ENCODE measurements around the gene RALGPS1. TPM values are rescaled to one million over a fixed set of nuclear protein-coding genes. Genes with fewer than 3 reads are reported as not detected.

The RALGPS1 gene
- total and polyA plus RNA-seq, 2 of the 13 experiments (the other 11 are each of a cell fraction or from before 2014, with no cell fraction given), result 3.7 to 6.5 TPM

DNA sequence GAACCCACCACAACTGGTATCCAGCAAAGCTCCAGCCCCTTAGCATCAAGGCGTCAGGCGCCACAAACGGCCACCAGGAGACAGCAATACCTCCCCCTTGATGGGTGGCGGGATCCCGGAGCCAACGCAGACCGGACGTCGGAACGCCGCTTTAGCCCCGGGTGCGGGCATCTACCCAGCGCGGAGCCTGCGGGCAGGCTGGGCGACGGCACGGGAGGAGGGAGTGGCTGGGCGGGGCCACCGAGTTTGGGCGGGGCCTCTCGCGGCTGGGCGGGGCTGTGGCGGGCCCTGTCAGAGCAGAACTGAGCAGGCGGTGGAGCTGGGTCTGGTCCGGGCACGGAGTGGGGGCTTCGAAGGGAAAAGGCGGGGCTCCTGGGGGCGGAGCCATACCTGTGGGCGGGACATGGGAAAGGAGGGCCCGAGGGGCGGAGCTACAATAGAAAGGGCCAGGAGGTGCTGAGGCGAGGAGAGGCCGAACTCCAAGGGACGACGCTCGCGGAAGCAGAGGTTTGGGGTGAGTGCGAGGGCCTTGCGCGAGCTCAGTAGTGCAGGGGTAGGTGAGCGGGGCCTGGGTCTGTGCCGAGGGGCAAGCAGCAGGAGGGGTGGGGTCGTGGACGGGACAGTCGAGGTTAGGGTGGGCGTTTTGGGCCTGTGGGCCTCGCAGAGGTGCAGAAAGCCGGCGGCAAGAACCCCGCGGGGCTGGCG lies 309.7 kb downstream of the RALGPS1 start (continued):
- TF ChIP-seq, protein P1, sequence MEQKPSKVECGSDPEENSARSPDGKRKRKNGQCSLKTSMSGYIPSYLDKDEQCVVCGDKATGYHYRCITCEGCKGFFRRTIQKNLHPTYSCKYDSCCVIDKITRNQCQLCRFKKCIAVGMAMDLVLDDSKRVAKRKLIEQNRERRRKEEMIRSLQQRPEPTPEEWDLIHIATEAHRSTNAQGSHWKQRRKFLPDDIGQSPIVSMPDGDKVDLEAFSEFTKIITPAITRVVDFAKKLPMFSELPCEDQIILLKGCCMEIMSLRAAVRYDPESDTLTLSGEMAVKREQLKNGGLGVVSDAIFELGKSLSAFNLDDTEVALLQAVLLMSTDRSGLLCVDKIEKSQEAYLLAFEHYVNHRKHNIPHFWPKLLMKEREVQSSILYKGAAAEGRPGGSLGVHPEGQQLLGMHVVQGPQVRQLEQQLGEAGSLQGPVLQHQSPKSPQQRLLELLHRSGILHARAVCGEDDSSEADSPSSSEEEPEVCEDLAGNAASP (CRISPR knock-in tag; IDR thresholded peaks at IDR 0.05; ENCODE audit: borderline replicate concordance), result no peak
- TF ChIP-seq HES4 (CRISPR knock-in tag; IDR thresholded peaks at IDR 0.05; ENCODE audit: borderline replicate concordance), result no peak; the same call in 1 of the 2 replicates
- TF ChIP-seq, protein P2, sequence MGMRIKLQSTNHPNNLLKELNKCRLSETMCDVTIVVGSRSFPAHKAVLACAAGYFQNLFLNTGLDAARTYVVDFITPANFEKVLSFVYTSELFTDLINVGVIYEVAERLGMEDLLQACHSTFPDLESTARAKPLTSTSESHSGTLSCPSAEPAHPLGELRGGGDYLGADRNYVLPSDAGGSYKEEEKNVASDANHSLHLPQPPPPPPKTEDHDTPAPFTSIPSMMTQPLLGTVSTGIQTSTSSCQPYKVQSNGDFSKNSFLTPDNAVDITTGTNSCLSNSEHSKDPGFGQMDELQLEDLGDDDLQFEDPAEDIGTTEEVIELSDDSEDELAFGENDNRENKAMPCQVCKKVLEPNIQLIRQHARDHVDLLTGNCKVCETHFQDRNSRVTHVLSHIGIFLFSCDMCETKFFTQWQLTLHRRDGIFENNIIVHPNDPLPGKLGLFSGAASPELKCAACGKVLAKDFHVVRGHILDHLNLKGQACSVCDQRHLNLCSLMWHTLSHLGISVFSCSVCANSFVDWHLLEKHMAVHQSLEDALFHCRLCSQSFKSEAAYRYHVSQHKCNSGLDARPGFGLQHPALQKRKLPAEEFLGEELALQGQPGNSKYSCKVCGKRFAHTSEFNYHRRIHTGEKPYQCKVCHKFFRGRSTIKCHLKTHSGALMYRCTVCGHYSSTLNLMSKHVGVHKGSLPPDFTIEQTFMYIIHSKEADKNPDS (CRISPR knock-in tag; IDR thresholded peaks at IDR 0.05), result no peak
- TF ChIP-seq HDAC6 (IDR thresholded peaks at IDR 0.05; ENCODE audit: low read depth, low read length), result no peak
- TF ChIP-seq, protein P3, sequence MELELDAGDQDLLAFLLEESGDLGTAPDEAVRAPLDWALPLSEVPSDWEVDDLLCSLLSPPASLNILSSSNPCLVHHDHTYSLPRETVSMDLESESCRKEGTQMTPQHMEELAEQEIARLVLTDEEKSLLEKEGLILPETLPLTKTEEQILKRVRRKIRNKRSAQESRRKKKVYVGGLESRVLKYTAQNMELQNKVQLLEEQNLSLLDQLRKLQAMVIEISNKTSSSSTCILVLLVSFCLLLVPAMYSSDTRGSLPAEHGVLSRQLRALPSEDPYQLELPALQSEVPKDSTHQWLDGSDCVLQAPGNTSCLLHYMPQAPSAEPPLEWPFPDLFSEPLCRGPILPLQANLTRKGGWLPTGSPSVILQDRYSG (CRISPR knock-in tag; IDR thresholded peaks at IDR 0.05), result no peak
- TF ChIP-seq ZNF431 (CRISPR knock-in tag; IDR thresholded peaks at IDR 0.05; ENCODE audit: borderline replicate concordance, low read depth), result no peak; the same call in 1 of the 2 replicates
- no peak for TF ChIP-seq AKAP8 (CRISPR knock-in tag; IDR thresholded peaks at IDR 0.05)
- peak; percentile 44; the same call in 1 of the 2 replicates for TF ChIP-seq ZNF33B (CRISPR knock-in tag; IDR thresholded peaks at IDR 0.05)
- no peak for TF ChIP-seq ZNF720 (CRISPR knock-in tag; IDR thresholded peaks at IDR 0.05)
- no peak for TF ChIP-seq TBP (CRISPR knock-in tag; IDR thresholded peaks at IDR 0.05)
- TF ChIP-seq ZNF777 (CRISPR knock-in tag; IDR thresholded peaks at IDR 0.05), result peak; percentile 61
- TF ChIP-seq, protein P4, sequence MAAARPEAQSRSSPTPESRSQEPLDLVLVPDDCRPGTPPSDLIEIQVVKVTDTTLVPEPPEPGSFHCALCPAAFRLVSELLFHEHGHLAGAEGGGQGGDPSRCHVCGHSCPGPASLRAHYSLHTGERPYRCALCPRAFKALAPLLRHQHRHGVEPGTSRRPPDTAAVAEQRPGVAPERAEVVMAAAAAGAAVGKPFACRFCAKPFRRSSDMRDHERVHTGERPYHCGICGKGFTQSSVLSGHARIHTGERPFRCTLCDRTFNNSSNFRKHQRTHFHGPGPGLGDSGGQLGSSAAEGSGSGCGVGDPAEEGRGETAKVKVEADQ (CRISPR knock-in tag; IDR thresholded peaks at IDR 0.05; ENCODE audit: borderline replicate concordance), result 0 out of 2 replicates have a peak, but pooled peaks have one; percentile 29
- TF ChIP-seq, protein P5, sequence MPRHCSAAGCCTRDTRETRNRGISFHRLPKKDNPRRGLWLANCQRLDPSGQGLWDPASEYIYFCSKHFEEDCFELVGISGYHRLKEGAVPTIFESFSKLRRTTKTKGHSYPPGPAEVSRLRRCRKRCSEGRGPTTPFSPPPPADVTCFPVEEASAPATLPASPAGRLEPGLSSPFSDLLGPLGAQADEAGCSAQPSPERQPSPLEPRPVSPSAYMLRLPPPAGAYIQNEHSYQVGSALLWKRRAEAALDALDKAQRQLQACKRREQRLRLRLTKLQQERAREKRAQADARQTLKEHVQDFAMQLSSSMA (CRISPR knock-in tag; IDR thresholded peaks at IDR 0.05), result no peak
- no peak for TF ChIP-seq EEA1 (CRISPR knock-in tag; IDR thresholded peaks at IDR 0.05; ENCODE audit: borderline replicate concordance)
- no peak for TF ChIP-seq HNF4A (CRISPR knock-in tag; IDR thresholded peaks at IDR 0.05)
- TF ChIP-seq GATA4 (IDR thresholded peaks at IDR 0.05; ENCODE audit: borderline replicate concordance, low read depth), result no peak
- peak; percentile 74; the same call in 1 of the 2 replicates for TF ChIP-seq ZNF83 (CRISPR knock-in tag; IDR thresholded peaks at IDR 0.05; ENCODE audit: borderline replicate concordance)
- peak; percentile 27; the same call in 1 of the 2 replicates for TF ChIP-seq FOXC1 (CRISPR knock-in tag; IDR thresholded peaks at IDR 0.05; ENCODE audit: borderline replicate concordance)
- no peak for TF ChIP-seq ADNP (CRISPR knock-in tag; IDR thresholded peaks at IDR 0.05)
- no peak for TF ChIP-seq ZNF543 (CRISPR knock-in tag; IDR thresholded peaks at IDR 0.05)
- no peak for TF ChIP-seq CHD2 (IDR thresholded peaks at IDR 0.05; ENCODE audit: low read depth, low read length)
- TF ChIP-seq CBX1 (IDR thresholded peaks at IDR 0.05; ENCODE audit: low read depth), result no peak
- TF ChIP-seq ISL2 (CRISPR knock-in tag; IDR thresholded peaks at IDR 0.05), result no peak
- peak; percentile 34; the same call in 1 of the 2 replicates for TF ChIP-seq ZNF564 (CRISPR knock-in tag; IDR thresholded peaks at IDR 0.05)
- TF ChIP-seq GLI4 (CRISPR knock-in tag; IDR thresholded peaks at IDR 0.05; ENCODE audit: borderline replicate concordance), result 0 out of 2 replicates have a peak, but pooled peaks have one; percentile 62

Measured in HepG2 (cell line).